Activated T-cell treated with anti-CD3 and anti-CD28 coated beads, Interleukin-2, amount 50 U/mL, for 48 hours (primary cell): ENCODE data around the gene SNAPC4.
A peak's percentile ranks its signal among the peaks of the same experiment; 100 is the strongest.

Source experiments
- DNase-seq, 2 experiments: peaks; one replicate each; pipeline ENCODE4 v3.0.0-alpha.2; 2020

SNAPC4 gene

GRCh38 chr9:136386018-136386417, 14.0 kb downstream of the SNAPC4 start:
- DNase-seq = no peak

DNA sequence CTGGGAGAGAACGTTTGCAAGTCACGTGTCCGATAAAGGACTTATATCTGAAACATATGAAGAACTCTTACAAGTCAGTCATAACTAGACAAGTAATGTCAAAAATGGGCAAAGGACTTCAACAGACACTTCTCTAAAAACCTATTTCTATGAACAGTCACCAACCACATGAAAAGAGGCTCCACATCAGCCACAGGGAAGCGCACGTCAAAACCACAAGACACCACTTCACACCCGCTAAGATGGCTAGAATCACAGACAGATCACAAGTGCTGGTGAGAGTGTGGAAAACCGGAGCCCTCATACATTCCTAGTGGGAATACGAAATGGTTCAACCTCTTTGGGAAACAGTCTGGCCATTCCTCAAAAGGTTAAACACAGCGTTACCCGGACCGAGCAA, 15.0 kb downstream of the SNAPC4 start:
- DNase-seq = peak; percentile 57 to 60

GRCh38 chr9:136383436-136383835, 16.5 kb downstream of the SNAPC4 start:
- DNase-seq = no peak

GRCh38 chr9:136381966-136382513, 17.9 kb downstream of the SNAPC4 start:
- no peak for DNase-seq

GRCh38 chr9:136381311-136381710, 18.7 kb downstream of the SNAPC4 start:
- DNase-seq = no peak

DNA sequence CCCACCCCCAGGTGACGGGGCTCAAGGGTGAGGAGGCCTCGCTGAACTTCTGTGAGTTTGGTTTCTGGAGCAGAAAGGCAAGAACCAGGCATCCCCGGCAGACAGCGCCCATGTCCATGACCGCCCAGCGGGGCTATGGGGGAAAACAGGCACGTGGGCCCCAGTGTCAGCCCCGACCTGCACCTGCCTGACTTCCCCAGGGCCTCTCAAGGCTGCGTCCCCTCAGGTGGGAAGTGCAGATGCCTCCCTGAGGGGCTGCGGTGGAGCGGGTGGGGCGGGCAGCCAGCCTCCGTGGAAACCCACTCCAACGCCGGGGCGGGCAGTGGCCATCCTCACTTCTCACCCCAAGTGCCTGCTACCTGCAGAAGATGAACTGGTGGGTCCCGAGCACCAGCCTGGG, 19.6 kb downstream of the SNAPC4 start:
- no peak for DNase-seq

GRCh38 chr9:136379891-136380290, 20.1 kb downstream of the SNAPC4 start:
- no peak for DNase-seq

DNA sequence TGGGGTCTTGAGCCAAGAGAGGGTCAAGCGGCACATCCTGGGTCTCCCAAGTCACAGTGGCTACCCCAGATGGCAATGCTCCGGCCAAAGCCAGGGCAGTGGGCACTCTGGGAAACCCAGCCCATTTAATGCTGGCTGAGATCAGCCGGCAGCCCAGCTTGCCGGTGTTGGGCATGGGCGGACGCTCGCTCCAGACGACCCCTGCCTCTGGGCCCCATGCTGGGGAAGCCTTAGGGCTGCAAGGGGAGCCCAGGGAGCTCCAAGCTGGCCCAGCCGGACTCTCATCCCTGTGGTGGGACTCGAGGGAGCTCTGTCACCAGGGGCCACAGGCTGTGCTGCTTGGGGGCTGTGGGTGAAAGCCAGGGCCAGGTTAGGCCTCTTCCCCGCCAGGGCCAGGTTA, 20.6 kb downstream of the SNAPC4 start:
- DNase-seq = no peak

- DNase-seq = no peak
These were observed 21.0 kb downstream of the SNAPC4 start for GRCh38 chr9:136379003-136379287.

DNA sequence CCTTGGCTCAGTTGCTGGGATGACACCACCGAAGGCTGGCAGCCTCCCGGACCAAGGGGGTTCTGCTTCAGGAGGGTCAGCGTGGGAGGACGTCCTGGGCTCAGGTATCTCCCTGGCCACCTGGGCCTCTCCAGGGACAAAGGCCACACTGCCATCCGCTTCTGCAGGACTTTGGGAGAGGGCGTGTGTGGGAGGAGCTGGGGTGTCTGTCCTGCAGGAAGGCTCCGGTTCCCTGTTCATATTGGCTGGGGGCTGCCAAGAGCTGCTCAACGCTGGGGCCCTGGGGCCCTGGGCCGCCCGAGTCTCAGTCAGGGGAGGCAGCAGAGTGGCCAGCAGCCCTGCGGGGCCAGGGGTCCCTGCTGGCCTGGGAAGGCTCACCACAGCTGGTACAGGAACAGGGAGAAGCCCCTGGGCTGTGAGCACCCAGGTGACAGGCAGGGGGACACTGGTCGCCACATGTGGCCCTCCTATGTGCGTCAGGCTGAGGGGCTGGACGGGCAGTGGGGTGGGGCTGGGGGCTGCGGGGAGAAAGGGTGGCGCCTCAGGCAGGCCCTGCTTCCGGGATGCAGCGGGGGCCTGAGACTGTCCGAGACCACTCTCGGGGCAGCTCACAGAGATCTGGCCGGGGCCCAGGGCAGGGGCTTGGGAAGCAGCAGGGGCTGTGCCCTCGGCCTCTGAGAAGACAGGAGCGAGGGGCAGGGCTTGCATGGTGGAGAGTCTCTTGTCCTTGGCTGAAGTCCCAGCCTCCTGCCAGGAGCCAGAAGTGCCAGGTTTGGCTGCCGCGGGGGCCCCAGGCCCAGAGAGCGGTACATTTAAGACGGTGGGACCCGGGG, 21.6 kb downstream of the SNAPC4 start:
- DNase-seq = no peak

- DNase-seq = no peak
These were observed 22.4 kb downstream of the SNAPC4 start for GRCh38 chr9:136377341-136378169.

DNA sequence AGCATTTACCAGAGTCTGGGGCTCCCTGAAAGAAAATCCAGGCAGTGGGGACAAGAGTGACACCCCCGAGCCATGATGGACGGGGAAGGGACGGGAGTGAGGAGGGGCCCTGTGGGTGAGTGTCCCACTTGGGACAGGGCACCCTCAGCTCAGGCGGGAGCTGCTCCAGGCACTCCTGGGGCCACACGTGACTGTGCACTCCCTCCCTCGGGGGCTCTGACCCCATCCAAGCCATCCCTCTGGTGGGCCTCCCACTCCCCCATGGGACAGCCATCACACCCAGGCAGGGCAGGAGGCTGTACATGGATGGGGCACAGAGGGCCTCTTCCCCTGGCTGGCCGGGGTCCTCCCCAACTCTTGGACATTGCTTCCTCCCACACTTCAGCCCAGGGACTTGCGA, 23.5 kb downstream of the SNAPC4 start:
- DNase-seq = no peak

DNA sequence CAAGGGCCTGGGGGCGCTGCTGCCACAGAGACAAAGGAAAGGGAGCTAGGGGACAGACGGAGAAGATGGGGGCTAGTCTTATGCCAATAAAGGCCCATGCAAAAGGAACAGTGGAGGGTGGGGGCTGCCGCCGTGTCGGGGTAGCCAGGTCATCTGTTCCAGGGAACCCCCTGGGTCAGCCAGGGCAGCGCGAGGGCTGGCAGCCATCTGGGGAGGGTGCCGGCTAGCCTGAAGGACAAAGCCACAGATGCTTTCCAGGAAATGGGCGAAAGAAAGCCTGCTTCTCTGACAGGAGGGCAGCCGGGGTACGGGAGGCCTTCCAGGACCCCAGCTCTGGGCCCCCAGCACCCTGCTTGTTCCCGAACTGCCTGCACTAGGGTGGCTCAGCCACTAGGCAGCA, 24.9 kb downstream of the SNAPC4 start:
- no peak for DNase-seq

- DNase-seq = no peak
These were observed 25.8 kb downstream of the SNAPC4 start for GRCh38 chr9:136374183-136374575.

DNA sequence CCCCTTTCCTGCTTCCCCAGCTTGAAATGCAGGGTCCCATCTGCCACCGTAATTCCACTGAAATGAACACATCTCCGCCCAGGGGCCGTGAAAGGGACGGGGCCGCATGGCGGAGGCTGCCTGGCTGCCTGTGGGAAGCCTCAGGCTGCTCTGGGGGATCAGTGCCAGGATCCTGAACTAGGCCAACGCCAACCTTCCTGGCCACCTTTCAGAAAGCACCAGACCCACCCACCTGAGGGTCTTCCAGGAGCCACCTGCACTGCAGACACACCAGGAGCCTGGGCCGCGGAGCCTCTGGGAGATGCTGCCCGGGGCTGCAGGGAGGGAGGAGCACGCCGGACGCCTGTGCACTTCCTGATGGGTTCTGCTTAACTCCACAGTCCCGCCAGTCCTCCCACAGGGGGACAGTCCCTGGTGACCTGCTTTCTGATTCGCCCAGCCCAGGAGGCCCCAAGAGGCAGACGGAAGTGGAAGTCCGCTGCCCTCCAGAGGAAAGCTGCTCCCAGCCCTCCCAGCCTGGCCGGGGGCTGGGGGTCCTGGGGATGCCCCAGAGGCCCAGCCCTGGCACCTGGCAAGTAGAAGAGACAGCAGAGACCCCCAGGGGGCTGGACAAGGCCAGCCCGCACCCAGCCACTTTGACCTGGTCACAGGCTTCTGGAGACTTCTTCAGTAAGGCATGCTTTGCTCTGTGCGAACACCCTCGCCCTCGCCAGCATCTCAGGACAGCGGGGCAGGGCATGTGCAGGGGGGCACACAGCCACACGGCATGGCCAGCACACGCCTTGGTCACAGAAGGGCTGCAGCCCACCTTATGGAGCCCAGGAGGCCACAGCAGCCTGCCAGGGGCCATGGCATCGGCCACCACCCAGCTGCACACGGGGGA, 26.4 kb downstream of the SNAPC4 start, which contains the start of gene CARD9:
TSS of gene CARD9 (minus strand) at position 370 of the 883 bp plus-strand sequence. CDS start 1,591 bp downstream, outside the sequence.
- no peak for DNase-seq

DNA sequence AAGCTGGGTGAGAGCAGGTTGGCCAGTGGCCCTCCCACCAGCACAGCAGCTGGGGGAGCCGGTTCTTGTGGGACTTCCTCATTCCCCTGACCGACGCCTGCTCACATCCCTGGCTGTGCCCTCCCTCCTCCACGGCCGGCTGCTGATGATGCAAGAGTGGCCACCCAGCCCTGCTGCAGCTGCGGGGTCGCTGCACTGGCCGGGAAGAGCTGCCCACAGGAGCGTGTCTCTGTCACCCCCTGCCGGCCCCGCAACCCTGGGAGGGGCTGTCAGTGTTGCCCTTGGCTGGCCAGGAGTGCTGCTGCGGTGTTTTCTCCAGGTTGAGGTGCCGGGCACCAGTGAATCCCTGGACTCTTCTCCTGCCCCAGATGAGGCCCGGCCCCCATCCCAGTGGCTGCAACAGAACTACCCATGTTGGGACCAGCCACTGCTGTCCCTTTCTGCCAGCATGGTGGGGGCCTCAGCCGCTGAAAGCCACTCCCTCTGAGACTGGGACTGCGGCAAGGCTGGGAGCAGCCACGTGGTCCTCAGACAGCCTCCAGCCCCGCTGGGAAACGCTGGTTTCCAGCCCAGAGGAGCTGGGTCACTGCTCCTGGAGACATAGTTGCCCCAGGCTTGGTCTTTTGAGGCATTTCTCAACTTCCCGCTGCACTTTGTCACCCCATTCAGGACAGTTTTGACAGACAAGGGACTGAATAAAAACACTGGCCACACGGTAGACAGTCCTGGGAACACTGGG, 27.2 kb downstream of the SNAPC4 start:
- DNase-seq = no peak

GRCh38 chr9:136372006-136372405, 28.0 kb downstream of the SNAPC4 start:
- no peak for DNase-seq

DNA sequence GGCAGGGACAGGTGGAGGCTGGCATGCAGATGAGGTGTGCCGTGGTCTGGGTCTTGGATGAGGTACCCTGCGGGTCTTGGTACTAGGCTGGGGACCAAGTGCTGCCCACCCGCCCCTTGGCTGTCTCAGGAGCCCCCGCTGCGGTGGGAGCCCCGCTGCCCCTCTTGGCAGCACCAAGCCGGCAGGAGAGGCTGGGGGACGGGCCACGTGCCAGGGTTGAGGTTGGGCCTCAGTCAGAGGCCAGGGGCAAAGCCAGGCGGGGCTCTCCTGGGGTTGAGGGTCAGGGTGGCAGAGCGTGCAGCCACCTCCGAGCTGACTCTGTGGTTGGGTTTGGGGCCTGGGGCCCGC, 28.5 kb downstream of the SNAPC4 start:
- DNase-seq = no peak

DNA sequence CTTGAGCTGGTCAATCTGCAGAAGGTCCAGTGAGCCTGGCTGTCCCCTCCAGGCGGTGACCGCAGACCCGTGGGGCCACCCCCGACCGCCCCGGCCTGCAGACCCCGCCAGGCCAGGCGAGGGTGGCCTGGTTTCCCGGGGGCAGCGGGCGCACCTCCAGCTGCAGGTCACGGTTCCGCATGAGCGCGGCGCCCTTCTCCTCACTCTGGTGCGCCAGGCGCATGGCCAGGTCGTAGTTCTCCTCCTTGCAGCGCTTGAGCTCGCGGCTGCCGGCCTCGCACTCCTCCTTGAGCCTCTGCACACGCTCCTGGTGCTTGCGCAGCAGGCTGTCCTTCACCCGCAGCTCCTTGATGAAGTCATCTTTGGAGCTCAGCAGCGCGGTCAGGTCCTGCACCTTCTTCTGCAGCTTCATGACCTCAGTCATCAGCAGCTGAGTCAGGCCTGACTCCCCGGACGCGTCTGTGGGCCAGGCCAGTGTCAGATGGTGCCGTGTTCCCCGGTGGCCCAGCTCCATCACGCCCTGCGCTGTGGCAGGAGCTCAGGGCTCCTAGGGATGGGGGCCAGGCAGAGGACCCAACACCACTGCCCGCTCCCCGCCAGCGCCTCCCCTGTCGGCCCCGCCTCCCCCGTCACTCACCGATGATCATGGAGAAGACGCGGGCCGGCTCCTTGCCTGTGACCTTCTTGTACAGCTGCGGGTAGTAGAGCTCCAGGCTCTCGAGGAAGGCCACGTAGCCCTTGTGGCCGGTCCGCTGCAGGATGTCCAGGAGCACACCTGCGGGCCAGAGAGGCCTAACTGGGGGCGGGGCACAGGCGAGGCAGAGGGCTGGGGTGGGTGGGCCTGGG, 29.1 kb downstream of the SNAPC4 start:
- DNase-seq = no peak

DNA sequence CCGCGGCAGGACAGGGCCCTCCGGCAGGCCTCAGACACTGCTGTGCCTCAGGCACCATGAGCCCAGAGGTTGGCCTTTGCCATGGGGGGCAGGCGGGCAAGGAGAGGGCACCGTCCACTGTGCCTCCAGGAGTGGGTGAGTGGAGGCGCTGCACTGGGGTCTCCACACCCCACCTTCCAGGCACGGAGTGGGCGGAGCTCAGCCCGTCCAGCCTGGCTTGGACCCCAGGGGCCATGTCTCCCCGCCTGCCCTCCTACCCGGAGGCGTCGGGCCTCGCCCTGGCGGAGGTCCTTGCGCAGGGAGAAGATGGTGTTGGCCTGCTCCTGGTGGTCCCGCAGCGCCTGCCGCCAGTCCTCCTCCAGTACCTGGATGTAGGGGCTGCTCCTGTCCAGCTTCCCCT, 29.9 kb downstream of the SNAPC4 start:
- DNase-seq = no peak

DNA sequence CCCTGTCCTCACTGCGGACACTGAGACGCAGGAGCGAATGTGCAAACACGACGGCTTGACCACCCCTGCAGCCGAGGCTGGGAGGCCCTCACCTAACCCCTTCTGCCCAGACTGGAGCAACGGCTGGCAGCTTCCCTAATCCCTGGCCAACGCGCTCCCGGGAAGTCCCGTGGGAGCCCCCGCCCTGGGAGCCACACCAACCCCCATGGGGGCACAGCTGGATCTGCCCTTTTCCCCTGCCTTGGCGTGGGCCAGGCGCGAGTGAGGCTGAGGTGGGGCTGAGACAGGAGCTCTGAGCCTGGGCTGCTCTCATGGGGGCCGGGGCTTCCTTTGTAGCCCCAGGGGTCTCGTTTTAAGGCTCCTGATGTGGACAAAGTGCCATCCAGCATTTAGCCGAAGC, 31.8 kb downstream of the SNAPC4 start:
- DNase-seq = no peak
